Calu3 (cell line): Measurements from ENCODE around the gene ACTR8. TPM values are rescaled to one million over a fixed set of nuclear protein-coding genes. Genes with fewer than 3 reads are reported as not detected.
A peak's percentile ranks its signal among the peaks of the same experiment; 100 is the strongest.

Experiments
- BruUV-seq: library from RNA; stranded (reverse); fragments of 400-500 nt; replicated peaks from 2 replicates; lab custom pipeline; 2021; lab: Mats Ljungman, UMichigan
- CTCF ChIA-PET: fragments of 300-600 bp; sonication (Branson Sonifier 250); formaldehyde crosslinking; loops from one replicate; lab custom pipeline; 2022; ENCODE audit warnings: antibody characterized with exemption; lab: Charles Lee
- DNase-seq: peaks from one replicate; pipeline ENCODE4 v3.0.0; 2022
- H3K27ac Mint-ChIP-seq: one replicate; pipeline ENCODE4 v1.8.0; 2022; ENCODE audit warnings: mixed read lengths; ENCODE audit not compliant: unreplicated experiment
- H3K27me3 Mint-ChIP-seq: one replicate; pipeline ENCODE4 v1.8.0; 2022; ENCODE audit warnings: mixed read lengths; ENCODE audit not compliant: unreplicated experiment
- H3K36me3 Mint-ChIP-seq: one replicate; pipeline ENCODE4 v1.8.0; 2022; ENCODE audit warnings: mild to moderate bottlenecking, moderate library complexity, mixed read lengths; ENCODE audit not compliant: insufficient read depth, unreplicated experiment
- H3K4me1 Mint-ChIP-seq: one replicate; pipeline ENCODE4 v1.8.0; 2022; ENCODE audit warnings: mild to moderate bottlenecking, low read depth, mixed read lengths; ENCODE audit not compliant: unreplicated experiment
- H3K4me3 Mint-ChIP-seq: one replicate; pipeline ENCODE4 v1.8.0; 2022; ENCODE audit warnings: mild to moderate bottlenecking, low read depth, moderate library complexity, mixed read lengths; ENCODE audit not compliant: unreplicated experiment
- H3K9me3 Mint-ChIP-seq: one replicate; pipeline ENCODE4 v1.8.0; 2022; ENCODE audit warnings: low read depth, mixed read lengths; ENCODE audit not compliant: unreplicated experiment
- CTCF ChIP-seq: fragments of 200-600 bp; IDR thresholded peaks from one replicate; pipeline ENCODE4 v1.8.0; 2022; ENCODE audit warnings: antibody characterized with exemption; ENCODE audit not compliant: unreplicated experiment
- intact Hi-C: fragments of 100-400 bp; cut with micrococcal nuclease; formaldehyde crosslinking; loops from one replicate; pipeline ENCODE4 v1.10.0; 2022; ENCODE audit not compliant: unreplicated experiment
- total RNA-seq: library from RNA; stranded (reverse); gene quantifications from 2 replicates; pipeline ENCODE4 v1.2.3, GENCODE V29; 2022

Gene ACTR8
- total RNA-seq, 1 experiment from 2014 or later = 21.5 TPM

- Mint-ChIP-seq H3K36me3 (peaks cover 7% of the 10 kb centered on the region), H3K27ac (no peak overlapping the region), H3K4me3 (no peak overlapping the region), H3K27me3 (no peaks in the 10 kb centered on the region), H3K4me1 (no peaks in the 10 kb centered on the region), H3K9me3 (no peaks in the 10 kb centered on the region)
- intact Hi-C loops = no loop called here
- CTCF ChIA-PET = no interaction called here
- no peak for DNase-seq
- no TSS peak for BruUV-seq
- no peak for TF ChIP-seq CTCF
Observed at GRCh38 chr3:53856964-53857363, 25.0 kb downstream of the ACTR8 start.

GRCh38 chr3:53850895-53851294 is 31.1 kb downstream of the ACTR8 start:
- no peak overlapping the region for H3K4me3 Mint-ChIP-seq
- peaks cover 10% of the 10 kb centered on the region for H3K36me3 Mint-ChIP-seq
- peaks cover 6% of the 10 kb centered on the region for H3K4me1 Mint-ChIP-seq
- H3K9me3 Mint-ChIP-seq = no peaks in the 10 kb centered on the region
- no peak overlapping the region for H3K27ac Mint-ChIP-seq
- CTCF ChIA-PET = no interaction called here
- H3K27me3 Mint-ChIP-seq = no peaks in the 10 kb centered on the region
- no peak for TF ChIP-seq CTCF
- BruUV-seq = no TSS peak
- intact Hi-C loops = no loop called here
- DNase-seq = no peak

DNA sequence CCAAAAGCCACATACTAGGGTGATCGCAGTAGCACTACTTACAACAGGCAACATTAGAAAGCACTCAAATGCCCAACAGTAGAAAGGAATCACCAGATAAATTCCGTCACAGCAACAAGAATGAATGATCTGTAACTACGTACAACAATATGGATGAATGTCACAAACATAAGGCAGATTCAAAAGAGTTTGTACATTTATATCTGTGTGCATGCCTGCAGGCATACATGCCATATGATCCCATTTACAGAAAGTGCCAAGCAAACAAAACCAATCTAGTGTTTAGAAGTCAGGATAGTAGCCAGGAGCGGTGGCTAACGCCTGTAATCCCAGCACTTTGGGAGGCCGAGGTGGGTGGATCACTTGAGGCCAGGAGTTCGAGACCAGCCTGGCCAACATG is 32.0 kb downstream of the ACTR8 start:
- no peaks in the 10 kb centered on the region for H3K27me3 Mint-ChIP-seq
- no peaks in the 10 kb centered on the region for H3K9me3 Mint-ChIP-seq
- DNase-seq = no peak
- H3K4me1 Mint-ChIP-seq = peaks cover 12% of the 10 kb centered on the region
- H3K4me3 Mint-ChIP-seq = no peak overlapping the region
- no peak overlapping the region for H3K27ac Mint-ChIP-seq
- H3K36me3 Mint-ChIP-seq = peaks cover 19% of the 10 kb centered on the region
- TF ChIP-seq CTCF = no peak
- BruUV-seq = no TSS peak
- CTCF ChIA-PET = no interaction called here
- intact Hi-C loops = no loop called here

- H3K4me3 Mint-ChIP-seq = peak overlapping the region; percentile 59
- BruUV-seq = TSS peak; percentile 55
- TF ChIP-seq CTCF = no peak
- H3K27me3 Mint-ChIP-seq = no peaks in the 10 kb centered on the region
- no peaks in the 10 kb centered on the region for H3K9me3 Mint-ChIP-seq
- H3K27ac Mint-ChIP-seq = no peak overlapping the region
- intact Hi-C loops = no loop called here
- CTCF ChIA-PET = interaction anchor here (0.6 kb wide), 2 partner anchors 110 to 848 kb away, joined by 3 read pairs; no protein-coding TSS in a partner anchor
- H3K36me3 Mint-ChIP-seq = peaks cover 32% of the 10 kb centered on the region
- peaks cover 43% of the 10 kb centered on the region for H3K4me1 Mint-ChIP-seq
- DNase-seq = no peak
Observed at GRCh38 chr3:53846851-53847155, 35.1 kb downstream of the ACTR8 start.
